MM.1S (cell line): ENCODE results near the gene OBSCN.

Source experiments
- DNase-seq: peaks from one replicate; pipeline ENCODE4 v3.0.0-alpha.2; 2015
- H2AFZ ChIP-seq: fragments of 300-600 bp; sonication (generic); 2 replicates; pipeline ENCODE4 v1.6.0; 2016; ENCODE audit warnings: antibody characterized with exemption, low read length
- H3F3A ChIP-seq: fragments of 300-600 bp; sonication (generic); 2 replicates; pipeline ENCODE4 v1.6.1; 2016; ENCODE audit warnings: mild to moderate bottlenecking, antibody characterized with exemption, low read length, moderate library complexity, mixed read lengths; ENCODE audit not compliant: insufficient read depth
- H3K27ac ChIP-seq: fragments of 300-600 bp; sonication (generic); 2 replicates; pipeline ENCODE4 v1.5.1; 2016; ENCODE audit warnings: mild to moderate bottlenecking, low read length
- H3K27me3 ChIP-seq: fragments of 300-600 bp; sonication (generic); replicated peaks from 2 replicates; pipeline ENCODE4 v1.6.0; 2016; ENCODE audit warnings: low read length; ENCODE audit not compliant: insufficient read depth
- H3K36me3 ChIP-seq: fragments of 300-600 bp; sonication (generic); replicated peaks from 2 replicates; pipeline ENCODE4 v1.6.1; 2016; ENCODE audit warnings: mild to moderate bottlenecking, low read length, mixed read lengths; ENCODE audit not compliant: insufficient read depth
- H3K4me1 ChIP-seq: fragments of 300-600 bp; sonication (generic); 2 replicates; pipeline ENCODE4 v1.6.1; 2016; ENCODE audit warnings: low read length, mixed read lengths
- H3K4me2 ChIP-seq: fragments of 300-600 bp; sonication (generic); 2 replicates; pipeline ENCODE4 v1.6.0; 2016; ENCODE audit warnings: low read depth, low read length
- H3K4me3 ChIP-seq: fragments of 300-600 bp; sonication (generic); 2 replicates; pipeline ENCODE4 v1.5.1; 2016; ENCODE audit warnings: low read length, mixed read lengths
- H3K79me2 ChIP-seq: fragments of 300-600 bp; sonication (generic); 2 replicates; pipeline ENCODE4 v1.6.1; 2016; ENCODE audit warnings: mixed run types, low read length, mixed read lengths
- H3K9ac ChIP-seq: fragments of 300-600 bp; sonication (generic); 2 replicates; pipeline ENCODE4 v1.6.1; 2016; ENCODE audit warnings: low read length, mixed read lengths
- H3K9me2 ChIP-seq: fragments of 300-600 bp; sonication (generic); replicated peaks from 2 replicates; pipeline ENCODE4 v1.6.1; 2016; ENCODE audit warnings: mild to moderate bottlenecking, low read length, mixed read lengths; ENCODE audit not compliant: insufficient read depth
- H3K9me3 ChIP-seq: fragments of 300-600 bp; sonication (generic); replicated peaks from 2 replicates; pipeline ENCODE4 v1.6.1; 2016; ENCODE audit warnings: mild to moderate bottlenecking, low read length, mixed read lengths; ENCODE audit not compliant: insufficient read depth
- H4K20me1 ChIP-seq: fragments of 300-600 bp; sonication (generic); 2 replicates; pipeline ENCODE4 v1.6.1; 2016; ENCODE audit warnings: mild to moderate bottlenecking, low read length, moderate library complexity, mixed read lengths; ENCODE audit not compliant: insufficient read depth
- EZH2 ChIP-seq: fragments of 300-600 bp; sonication (generic); optimal IDR thresholded peaks from 2 replicates; pipeline ENCODE3; 2017; ENCODE audit warnings: low read depth, mild to moderate bottlenecking, antibody characterized with exemption, low read length, mixed read lengths
- EZH2phosphoT487 ChIP-seq: fragments of 300-600 bp; sonication (generic); IDR thresholded peaks from 2 replicates; pipeline ENCODE4 v1.6.1; 2018; ENCODE audit warnings: antibody characterized with exemption, low read length
- TF ChIP-seq, protein P1 (sequence below): fragments of 300-600 bp; sonication (generic); IDR thresholded peaks from 2 replicates; pipeline ENCODE4 v1.5.1; 2016; ENCODE audit warnings: antibody characterized with exemption, low read length, mixed read lengths

The OBSCN gene

DNA sequence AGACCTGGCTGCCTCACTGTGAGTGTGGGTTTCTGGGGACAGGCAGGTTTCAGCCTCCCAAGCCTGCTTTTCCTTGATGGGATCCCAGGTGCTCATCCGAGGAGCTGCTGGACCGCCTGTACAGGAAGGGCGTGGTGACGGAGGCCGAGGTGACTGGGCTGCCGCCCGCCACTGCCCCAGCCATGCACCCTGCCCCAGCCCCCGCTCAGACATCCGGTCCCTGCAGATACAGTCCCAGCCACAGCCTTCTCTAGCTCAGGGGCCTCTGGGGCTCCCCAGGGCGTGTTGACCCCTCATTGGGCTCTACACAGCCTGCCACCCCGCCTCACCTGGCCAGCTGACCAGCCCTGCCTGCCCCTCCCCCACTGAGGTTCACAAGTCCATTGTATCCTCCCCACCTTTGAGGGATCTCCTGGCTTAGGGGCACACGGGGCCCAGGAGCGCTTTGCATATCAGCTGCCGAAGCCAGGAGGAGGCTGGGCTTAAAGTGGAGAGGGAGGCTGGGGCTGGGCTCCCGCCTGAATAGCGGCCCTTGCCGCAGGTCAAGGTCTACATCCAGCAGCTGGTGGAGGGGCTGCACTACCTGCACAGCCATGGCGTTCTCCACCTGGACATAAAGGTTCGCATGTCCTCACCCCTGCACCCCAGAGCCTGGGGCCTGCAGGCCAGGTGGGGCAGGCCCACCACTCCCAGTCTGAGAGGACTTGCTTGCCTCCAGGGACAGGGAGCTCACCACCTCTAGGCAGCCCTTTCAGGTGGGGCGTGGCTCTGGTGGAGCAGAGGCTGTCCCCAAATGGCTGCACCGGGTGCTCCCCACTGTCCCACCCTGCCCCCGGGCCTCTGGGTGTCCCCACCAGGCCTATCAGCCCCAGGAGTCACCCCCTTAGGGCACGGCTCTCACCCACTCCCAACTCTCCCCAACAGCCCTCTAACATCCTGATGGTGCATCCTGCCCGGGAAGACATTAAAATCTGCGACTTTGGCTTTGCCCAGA, 160.3 kb downstream of the OBSCN start:
- Histone ChIP-seq H3K36me3 (no peaks in the 10 kb centered on the region), H4K20me1 (no peaks in the 10 kb centered on the region), H3K9me2 (no peaks in the 10 kb centered on the region), H2AFZ (no peak overlapping the region), H3K4me1 (no peaks in the 10 kb centered on the region), H3K9ac (no peak overlapping the region), H3K27me3 (peaks cover 19% of the 10 kb centered on the region), H3K9me3 (no peaks in the 10 kb centered on the region), H3K4me3 (no peak overlapping the region), H3K27ac (no peak overlapping the region), H3K79me2 (no peaks in the 10 kb centered on the region), H3F3A (no peaks in the 10 kb centered on the region), H3K4me2 (no peak overlapping the region)
- no peak for DNase-seq
- TF ChIP-seq EZH2phosphoT487: no peak
- TF ChIP-seq, protein P1, sequence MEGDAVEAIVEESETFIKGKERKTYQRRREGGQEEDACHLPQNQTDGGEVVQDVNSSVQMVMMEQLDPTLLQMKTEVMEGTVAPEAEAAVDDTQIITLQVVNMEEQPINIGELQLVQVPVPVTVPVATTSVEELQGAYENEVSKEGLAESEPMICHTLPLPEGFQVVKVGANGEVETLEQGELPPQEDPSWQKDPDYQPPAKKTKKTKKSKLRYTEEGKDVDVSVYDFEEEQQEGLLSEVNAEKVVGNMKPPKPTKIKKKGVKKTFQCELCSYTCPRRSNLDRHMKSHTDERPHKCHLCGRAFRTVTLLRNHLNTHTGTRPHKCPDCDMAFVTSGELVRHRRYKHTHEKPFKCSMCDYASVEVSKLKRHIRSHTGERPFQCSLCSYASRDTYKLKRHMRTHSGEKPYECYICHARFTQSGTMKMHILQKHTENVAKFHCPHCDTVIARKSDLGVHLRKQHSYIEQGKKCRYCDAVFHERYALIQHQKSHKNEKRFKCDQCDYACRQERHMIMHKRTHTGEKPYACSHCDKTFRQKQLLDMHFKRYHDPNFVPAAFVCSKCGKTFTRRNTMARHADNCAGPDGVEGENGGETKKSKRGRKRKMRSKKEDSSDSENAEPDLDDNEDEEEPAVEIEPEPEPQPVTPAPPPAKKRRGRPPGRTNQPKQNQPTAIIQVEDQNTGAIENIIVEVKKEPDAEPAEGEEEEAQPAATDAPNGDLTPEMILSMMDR: no peak
- TF ChIP-seq EZH2: no peak

DNA sequence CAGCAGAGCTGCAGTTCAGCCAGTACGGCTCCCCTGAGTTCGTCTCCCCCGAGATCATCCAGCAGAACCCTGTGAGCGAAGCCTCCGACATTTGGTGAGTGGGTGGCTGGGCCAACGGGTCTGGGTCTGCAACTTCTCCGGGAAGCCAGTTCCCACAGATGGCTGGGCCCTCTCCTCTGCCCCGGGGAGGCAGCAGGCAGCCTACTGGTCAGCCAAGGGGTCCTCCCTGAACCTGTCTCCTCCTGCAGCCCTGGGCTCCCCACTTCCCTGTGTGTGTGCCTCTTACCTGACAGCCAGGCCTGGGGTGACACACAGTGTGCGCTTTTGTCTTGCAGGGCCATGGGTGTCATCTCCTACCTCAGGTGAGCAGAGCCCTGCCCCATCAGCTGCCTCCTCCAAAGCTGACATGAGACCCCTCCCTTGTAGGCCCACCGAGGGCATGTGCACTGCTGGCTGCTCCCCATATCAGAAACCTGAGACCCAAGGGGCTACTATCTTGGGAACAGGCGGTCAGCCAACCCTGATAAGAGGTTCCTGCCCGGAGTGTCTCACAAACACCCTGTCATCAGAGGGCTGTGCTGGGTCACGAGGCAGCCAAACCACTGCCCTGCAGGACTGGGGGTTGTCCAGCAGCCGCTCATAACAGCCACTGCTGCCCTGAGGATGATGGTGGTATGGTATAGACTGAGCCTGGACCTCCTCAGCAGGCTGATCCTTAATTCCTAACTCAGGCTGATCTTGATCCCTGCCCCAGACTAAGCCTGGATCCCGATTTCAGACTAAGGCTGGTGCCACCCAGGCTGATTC, 161.2 kb downstream of the OBSCN start:
- H3K9ac ChIP-seq: no peak overlapping the region

DNA sequence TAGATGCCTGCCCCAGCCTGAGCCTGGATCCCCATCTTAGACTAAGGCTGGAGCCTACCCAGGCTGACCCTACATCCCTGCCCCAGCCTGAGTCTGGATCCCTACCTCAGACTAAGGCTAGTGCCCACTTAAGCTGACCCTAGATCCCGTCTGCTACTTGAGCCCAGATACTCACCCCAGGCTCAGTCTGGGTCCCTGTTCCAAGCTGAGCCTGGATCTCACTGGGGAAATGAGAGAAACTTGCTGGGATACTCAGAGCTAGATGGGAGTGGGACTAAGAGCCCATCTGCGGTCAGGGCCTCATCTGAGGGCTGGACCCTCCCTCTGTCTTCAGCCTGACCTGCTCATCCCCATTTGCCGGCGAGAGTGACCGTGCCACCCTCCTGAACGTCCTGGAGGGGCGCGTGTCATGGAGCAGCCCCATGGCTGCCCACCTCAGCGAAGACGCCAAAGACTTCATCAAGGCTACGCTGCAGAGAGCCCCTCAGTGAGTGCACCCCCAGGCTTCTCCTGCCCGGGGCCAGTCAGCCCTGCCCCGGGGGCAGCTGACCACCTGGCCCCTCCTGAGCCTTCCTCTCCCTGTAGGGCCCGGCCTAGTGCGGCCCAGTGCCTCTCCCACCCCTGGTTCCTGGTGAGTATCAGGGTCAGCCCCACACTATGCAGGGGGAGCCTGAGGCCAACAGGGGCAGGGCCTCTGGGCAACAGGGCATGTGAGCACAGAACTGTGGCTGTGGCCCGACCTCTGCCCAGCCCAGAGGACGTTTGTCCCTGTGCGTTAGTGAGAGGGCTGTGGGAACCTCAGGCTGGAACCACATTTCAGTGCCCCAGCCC, 162.0 kb downstream of the OBSCN start:
- H3K27ac ChIP-seq: no peak overlapping the region

More for the DNA sequence above, 161.2 kb downstream of the OBSCN start:
- no peaks in the 10 kb centered on the region for H3K9me3 ChIP-seq
- H3K27me3 ChIP-seq: peaks cover 19% of the 10 kb centered on the region
- H4K20me1 ChIP-seq: no peaks in the 10 kb centered on the region
- H3K4me3 ChIP-seq: no peak overlapping the region
- no peaks in the 10 kb centered on the region for H3F3A ChIP-seq
- H3K4me2 ChIP-seq: no peak overlapping the region
- H3K36me3 ChIP-seq: no peaks in the 10 kb centered on the region
- H3K9me2 ChIP-seq: no peaks in the 10 kb centered on the region
- no peak for TF ChIP-seq EZH2phosphoT487
- no peaks in the 10 kb centered on the region for H3K79me2 ChIP-seq
- no peak for DNase-seq
- no peaks in the 10 kb centered on the region for H3K4me1 ChIP-seq
- no peak overlapping the region for H2AFZ ChIP-seq
- no peak overlapping the region for H3K27ac ChIP-seq

More for the DNA sequence above, 162.0 kb downstream of the OBSCN start:
- H3K9me2 ChIP-seq: no peaks in the 10 kb centered on the region
- no peak overlapping the region for H3K4me2 ChIP-seq
- H3K4me1 ChIP-seq: no peaks in the 10 kb centered on the region
- no peak overlapping the region for H3K9ac ChIP-seq
- peaks cover 19% of the 10 kb centered on the region for H3K27me3 ChIP-seq
- no peak overlapping the region for H3K4me3 ChIP-seq
- no peaks in the 10 kb centered on the region for H3F3A ChIP-seq
- no peaks in the 10 kb centered on the region for H3K79me2 ChIP-seq
- DNase-seq: no peak
- H3K36me3 ChIP-seq: no peaks in the 10 kb centered on the region
- H3K9me3 ChIP-seq: no peaks in the 10 kb centered on the region
- no peak overlapping the region for H2AFZ ChIP-seq
- no peaks in the 10 kb centered on the region for H4K20me1 ChIP-seq
- no peak for TF ChIP-seq EZH2phosphoT487
- no peak for TF ChIP-seq EZH2
- TF ChIP-seq, protein P1: no peak
